Endothelial cell of umbilical vein (primary cell): ENCODE results near the gene TOP1.

ENCODE experiments used
- CTCF ChIP-seq, 2 donors: IDR thresholded peaks; 1 replicate in 1 of 2; 2 replicates in 1 of 2; pipeline ENCODE4 v1.5.1; 2011; ENCODE audit warnings: low read length in 2 of 2, mild to moderate bottlenecking in 2 of 2, moderate library complexity in 2 of 2, control low read depth in 1 of 2, inconsistent platforms in 1 of 2, low read depth in 1 of 2; ENCODE audit not compliant: insufficient read depth in 1 of 2; ENCODE audit errors: extremely low read depth in 1 of 2
- EZH2 ChIP-seq: IDR thresholded peaks from 2 replicates; pipeline ENCODE4 v1.6.1; 2012; ENCODE audit warnings: borderline replicate concordance, low read depth, mild to moderate bottlenecking, moderate library complexity, low read length, inconsistent platforms; ENCODE audit not compliant: severe bottlenecking
- GATA2 ChIP-seq: IDR thresholded peaks from 2 replicates; pipeline ENCODE4 v1.7.0; 2011; ENCODE audit warnings: low read depth, mild to moderate bottlenecking, moderate library complexity, mixed read lengths, low read length; ENCODE audit not compliant: insufficient read length, insufficient read depth
- JUN ChIP-seq: IDR thresholded peaks from 2 replicates; pipeline ENCODE4 v1.6.1; 2011; ENCODE audit warnings: borderline replicate concordance, low read depth; ENCODE audit not compliant: insufficient read length, insufficient read depth
- MAX ChIP-seq: IDR thresholded peaks from 2 replicates; pipeline ENCODE4 v1.6.1; 2011; ENCODE audit not compliant: insufficient read depth, insufficient read length
- POLR2A ChIP-seq: IDR thresholded peaks from 2 replicates; pipeline ENCODE4 v1.6.1; 2012; ENCODE audit warnings: low read depth, mild to moderate bottlenecking, control low read depth, low read length

GRCh38 chr20:41049451-41049850, 20.8 kb downstream of the TOP1 start:
- TF ChIP-seq CTCF (IDR thresholded peaks at IDR 0.05; ENCODE audit: extremely low read depth in 1 of 2, insufficient read depth in 1 of 2, low read depth in 1 of 2, low read length in 2 of 2) (no peak), POLR2A (no peak), MAX (no peak), EZH2 (no peak), GATA2 (no peak), JUN (no peak)
